ENCODE data around the gene BCOR. TPM values are rescaled to one million over a fixed set of nuclear protein-coding genes. Genes with fewer than 3 reads are reported as not detected.

Gene BCOR
- total RNA-seq, 1 experiment from 2014 or later, result 17.5 TPM

DNA sequence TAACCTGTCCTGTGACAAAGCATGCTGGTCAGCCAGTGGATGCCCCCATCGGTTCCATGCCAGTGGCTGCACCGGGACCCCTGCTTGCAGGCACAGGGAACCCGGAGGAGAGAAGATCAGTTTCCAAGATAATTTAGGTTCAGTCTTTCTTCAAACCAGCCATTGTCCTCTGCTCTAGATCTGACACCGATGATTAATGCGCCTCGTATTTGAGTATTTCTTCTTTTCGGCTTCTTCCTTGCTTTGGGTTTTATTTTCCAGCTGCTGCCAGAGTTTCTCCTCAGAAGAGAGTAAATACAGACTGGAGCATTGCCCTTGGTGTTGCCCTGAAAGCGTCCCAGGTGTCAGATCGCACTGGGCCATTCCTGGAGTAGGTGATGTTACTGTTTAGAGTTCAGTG, 19.2 kb upstream of the BCOR start:
- DNase-seq (ENCODE audit: low read depth), result no peak

DNA sequence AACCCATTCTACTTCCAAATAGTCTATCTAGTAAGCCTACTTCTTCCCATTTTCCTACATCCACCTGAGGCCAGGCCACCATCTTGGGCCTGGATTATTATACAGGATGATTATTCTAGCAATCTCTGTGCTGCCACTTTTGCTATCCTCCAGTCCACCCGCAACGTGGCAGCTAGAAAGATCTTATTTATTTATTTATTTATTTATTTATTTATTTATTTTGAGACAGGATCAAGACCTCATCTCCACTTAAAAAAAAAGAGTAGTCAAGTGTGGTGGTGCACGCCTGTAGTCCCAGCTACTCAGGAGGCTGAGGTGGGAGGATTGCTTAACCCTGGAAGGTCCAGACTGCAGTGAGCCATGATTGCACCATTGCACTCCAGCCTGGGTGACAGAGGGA, 15.2 kb upstream of the BCOR start:
- no peak for DNase-seq (ENCODE audit: low read depth)

DNA sequence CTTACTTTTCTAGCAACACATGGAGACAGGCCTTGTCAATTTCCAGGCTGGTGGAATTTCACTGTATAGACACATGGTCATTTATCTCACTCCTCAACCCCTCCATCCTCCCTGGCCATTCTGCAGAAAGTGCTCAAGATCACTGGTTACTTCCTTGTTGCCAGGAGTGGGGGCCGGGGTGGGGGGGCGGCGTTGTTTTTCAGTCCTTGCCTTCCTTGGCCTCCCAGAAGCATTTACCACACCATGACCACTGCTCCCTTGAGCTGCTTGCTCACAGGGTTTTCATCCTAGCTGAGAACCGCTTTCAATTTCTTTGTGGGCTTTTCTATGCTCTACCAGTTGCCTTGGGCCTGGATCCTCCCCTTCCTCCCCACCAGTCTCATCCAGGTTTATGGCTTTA, 14.1 kb upstream of the BCOR start:
- DNase-seq (ENCODE audit: low read depth), result no peak

DNA sequence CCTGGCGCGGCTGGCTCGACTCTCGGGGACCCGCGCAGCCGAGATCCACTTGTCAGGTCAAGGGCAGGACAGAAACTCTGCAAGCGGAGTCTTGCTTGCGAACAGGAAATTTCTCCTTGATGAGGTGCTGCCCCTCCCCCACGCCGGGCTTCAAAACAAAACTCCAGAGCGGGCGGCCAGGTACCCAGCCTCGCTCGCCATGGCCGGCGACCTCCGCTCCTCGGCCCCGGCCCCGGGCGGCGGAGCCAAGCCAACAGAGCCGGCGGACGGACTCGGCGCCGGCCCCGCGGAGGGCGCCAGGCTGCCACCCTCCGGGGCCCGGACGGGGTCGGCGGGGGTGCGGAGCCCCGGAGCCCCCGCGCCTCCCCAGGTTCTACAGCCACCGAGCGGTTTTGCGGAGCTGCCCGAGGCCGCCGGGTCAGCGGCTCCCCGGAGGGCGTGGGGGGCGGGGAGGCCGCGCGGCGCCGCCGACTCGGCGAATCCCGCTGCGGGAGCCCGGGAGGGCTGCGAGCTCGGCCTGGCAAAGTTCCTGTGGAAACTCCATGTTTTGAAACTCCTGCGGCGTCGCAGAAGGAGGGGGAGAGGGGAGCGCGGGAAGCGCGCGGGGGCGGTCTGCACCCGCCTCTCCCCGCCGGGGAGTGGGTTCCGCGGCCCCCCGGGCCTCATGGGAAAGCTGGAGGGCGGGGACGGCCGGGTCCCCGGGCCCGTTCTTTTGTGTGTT, 11.7 kb upstream of the BCOR start:
- DNase-seq (ENCODE audit: low read depth), result peak; percentile 23

DNA sequence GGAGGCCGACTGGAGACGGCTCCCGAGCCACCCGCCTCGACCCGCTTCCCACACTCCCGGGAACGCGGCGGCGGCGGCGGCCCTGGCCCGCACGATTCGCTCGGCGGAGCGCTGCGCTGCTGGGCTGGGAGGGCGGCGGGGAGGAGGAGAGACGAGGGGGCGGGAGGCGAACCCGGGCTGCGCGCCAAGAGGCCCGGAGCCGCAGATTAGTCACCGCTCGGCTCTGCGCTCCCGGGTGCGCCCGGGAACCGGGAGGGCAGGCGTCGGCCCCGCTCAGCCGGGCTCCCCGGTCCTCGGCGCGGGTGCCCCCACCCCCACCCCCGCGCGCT, 11.2 kb upstream of the BCOR start:
- peak; percentile 64 for DNase-seq (ENCODE audit: low read depth)

DNA sequence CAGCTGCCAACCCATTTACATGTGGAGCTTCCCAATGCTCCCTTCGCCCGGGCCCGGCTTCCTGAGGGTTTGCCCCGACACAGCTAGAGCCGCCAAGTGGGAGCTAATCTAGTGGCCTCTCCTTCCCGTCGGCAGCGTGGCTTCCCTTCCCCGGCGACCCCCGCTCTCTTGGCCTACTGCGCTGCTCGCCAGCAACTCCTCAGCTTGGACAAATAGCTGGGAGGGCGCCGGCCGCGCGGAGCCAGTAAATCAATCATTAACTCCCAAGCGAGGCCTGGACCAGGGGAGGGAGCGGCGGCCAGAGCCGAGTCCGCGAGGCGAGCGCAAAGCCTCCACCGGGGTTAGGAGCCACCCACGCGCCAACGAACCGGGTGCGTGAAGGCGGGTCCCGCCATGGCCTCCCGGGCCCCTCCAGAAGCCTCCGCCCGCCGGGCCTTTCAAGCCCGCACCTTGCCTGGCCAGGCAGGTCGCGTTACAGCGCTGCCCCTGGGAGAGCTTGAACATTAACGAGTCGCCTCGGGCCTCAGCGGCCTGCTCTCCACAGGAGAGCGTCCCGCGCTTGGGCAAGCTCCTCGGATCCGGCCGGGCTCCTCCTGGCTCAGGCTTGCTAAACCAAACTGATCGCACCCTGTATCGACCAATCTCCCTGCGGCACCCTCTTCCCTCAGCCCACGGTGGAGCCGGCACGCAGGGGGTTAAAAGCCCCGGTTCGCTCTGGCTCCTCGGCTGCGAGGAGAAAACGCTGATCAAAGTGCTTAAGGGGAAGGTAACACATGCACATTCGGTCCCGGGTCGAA, 10.6 kb upstream of the BCOR start:
- DNase-seq (ENCODE audit: low read depth), result no peak

DNA sequence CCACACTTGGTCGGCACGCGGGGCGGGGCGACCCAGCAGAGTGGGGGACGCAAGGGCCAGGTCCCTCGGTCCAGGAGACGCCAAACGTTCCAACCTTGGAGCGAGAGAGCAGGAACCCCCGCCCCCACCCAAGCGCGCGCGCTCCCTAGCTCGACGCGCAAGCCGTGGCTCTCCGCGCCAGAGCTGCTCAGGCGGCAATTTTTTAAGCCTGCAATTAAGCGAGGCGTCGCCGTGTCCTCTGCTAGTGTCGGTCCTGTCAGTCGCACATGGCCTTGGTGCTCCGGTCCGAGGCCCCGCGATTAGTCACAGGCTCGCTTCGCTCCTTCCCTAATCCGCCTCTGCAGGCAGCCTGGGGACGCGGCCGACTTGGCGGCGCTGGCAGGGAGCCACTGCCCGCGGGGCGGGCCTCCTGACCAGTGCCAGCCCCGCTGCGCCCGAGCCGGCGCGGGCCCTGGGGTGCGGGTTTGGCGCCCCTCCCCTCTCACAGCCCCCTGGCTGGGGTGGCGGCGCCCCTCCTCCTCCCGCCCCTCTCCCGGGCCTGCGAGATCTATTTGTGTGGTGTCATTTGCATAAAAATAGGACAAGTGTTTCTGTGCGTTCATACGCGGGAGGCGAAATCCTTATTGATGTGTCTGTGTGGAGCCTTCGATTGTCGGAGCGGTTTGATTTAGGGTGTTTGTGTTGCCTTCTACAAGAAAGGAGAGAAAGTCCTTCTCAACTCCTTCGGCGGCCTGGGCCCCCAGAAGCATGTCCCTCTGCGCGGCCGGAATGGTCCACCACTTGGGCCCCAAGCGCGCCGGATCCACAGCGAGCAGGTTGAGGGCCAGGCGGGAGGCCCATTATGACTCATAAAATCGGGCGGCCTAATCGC, 9.8 kb upstream of the BCOR start:
- no peak for DNase-seq (ENCODE audit: low read depth)

DNA sequence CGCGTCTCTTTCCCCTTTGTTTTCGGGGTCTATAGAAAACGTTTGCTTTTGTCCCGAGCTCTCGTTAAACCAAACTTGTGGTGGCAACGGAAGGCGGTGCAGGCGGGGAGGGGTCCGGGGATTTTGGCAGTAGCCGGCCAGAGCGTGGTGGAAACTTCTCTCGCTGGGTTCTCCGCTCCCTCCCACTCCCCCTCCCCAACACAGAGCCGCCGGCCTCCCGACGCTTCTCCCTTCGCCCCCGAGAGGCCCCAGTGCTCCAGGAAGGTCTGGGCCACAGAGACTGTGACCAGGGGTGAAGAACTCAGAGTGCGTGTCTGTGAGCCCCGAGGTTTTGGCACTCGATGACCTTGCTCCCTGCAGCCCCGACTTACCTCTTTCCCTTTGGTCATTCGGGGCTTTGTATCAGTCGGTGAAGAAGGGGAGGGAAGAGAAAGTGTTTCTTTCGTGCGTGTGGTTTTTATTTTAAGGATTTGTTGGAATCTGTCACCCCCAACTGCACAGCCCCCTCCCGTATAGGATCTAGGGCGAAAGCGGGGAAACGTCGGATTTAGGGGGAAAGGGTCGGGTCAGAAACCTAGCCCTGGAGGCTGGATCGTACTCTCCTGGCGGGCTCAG, 9.0 kb upstream of the BCOR start:
- DNase-seq (ENCODE audit: low read depth), result no peak

DNA sequence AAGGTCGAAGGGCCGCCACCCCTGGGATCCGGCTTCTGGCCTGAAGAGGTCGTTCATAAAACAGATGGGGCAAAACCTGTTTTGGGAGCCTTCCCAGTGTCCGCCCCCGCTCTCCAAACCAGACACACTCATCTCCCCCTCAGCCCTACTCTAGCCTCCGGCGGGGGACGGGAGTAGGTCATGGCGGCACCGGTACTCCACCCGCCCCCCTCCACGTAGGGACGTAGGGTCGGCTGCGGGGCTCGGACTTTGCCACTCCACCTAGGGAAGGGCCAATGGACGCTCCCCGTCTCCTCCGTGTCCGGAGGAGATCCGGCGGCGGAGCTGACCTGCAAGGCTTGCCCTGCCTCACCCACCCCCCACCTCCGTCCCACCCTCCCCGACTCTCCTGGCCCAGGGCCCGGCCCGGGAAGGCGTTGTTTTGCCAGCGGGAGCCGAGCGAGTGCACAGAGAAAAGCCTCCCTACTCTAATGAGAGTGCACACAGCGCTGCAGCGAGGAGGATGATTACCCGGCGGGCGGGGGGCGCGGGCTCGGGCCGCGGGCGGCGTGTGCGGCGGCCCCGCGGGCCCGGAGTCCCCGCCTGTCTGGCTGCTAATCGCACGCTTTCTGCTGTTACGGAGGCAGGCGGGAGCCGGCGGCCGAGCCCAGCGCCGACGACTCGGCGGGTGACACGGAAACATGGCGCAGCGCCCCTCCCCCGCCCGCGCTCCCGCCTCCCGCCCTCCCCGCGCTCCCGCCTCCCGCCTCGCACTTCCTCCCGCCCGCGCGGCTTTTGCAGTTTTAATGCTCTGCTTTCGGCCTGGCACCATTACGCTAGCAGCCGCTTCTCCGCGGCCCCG, 8.3 kb upstream of the BCOR start:
- no peak for DNase-seq (ENCODE audit: low read depth)

GRCh38 chrX:40104985-40105834, 7.5 kb upstream of the BCOR start:
- DNase-seq (ENCODE audit: low read depth), result no peak

DNA sequence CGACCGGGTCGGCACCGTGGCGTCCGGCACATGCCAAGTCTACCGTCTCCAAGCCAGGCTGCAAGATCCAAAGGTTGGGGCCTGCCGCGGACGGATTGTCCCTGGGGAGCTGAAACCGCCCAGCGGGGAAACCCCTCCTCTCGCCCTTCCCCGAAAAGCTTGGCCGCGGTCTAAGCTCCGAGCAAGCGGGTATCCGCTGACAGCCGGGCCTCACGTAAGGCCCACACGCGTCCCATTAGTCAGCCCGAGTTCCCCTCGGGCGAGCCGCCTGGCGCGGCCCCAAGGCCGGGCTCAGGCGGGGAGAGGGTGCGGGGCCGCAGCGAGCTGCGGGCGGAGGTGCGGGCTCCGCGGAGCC, 6.8 kb upstream of the BCOR start:
- DNase-seq (ENCODE audit: low read depth), result no peak

- no peak for DNase-seq (ENCODE audit: low read depth)
Observed at GRCh38 chrX:40103565-40104323, 6.0 kb upstream of the BCOR start.

DNA sequence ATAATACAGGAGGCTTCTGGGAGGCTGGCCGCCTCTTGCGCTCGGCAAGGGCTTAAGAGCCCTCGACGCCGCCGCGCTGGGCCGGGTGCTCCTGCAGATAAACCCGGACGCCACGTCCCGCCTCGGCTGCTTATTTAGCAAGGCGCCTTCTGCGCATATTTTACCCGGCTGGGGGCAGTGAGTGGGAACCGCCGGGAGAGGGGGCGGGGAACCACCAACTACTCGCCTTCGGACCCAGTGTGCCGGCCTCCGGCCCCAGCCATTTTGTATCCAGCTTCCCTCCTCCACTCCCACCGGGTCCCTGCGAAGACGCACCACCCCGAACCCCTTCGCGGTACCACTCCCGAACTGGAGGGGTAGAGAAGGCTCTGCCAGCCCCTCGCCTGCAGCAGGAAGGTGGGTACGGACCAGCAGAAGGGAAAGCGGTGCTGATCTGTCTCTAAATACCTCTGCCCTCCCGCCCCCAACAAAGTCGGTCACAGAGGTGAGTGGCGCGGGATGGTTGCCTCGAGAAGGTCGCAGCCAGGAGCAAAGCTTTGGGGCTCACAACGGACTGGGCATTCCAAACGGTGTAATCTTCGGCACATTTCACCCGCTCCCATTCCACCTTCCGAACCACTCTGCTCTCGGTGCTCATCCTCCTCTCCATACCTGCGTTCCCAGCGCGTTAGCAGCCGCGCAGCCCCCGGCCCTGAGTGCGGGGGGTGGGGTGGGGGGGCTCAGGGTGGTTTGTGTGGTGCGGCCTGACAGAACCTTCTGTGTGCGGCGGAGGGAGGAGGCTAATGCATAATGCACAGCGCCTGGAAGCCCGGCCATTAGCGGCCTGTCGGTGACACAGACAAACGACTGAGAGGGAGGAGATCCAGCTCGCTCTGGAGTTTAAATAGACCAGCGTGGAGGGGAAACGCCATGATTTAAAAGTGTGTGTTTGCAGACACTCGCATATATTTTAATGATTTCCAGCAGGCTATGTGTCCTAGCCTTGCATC, 4.9 kb upstream of the BCOR start:
- DNase-seq (ENCODE audit: low read depth), result no peak

- DNase-seq (ENCODE audit: low read depth), result no peak
Observed at GRCh38 chrX:40101430-40101802, 3.7 kb upstream of the BCOR start.

- DNase-seq (ENCODE audit: low read depth), result no peak
Observed at GRCh38 chrX:40100537-40101429, 3.0 kb upstream of the BCOR start.

DNA sequence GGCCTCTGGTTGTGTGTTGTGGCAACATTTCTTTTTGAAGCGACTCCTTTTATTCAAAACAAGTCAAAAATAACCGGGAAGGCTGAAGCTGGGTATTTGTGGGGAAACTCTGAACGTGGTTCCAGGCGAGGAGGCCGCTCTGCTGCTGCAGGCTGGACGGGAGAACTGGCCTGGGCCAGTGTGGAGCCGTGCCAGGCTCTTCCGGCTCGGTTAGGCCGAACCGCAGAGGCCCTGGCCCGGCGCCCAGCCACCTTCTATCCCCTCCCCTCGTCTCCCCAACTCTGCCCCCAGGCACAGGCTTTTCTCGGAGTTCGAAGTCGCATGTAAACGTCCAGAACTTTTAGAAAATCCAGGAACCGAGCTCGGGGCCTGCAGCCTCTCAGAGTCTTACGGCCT, 2.4 kb upstream of the BCOR start:
- no peak for DNase-seq (ENCODE audit: low read depth)

Data from HT1080 (cell line).